GM18511 (cell line): ENCODE measurements around the gene C1orf21.

Experiments
- ATAC-seq: cut with Tn5 transposase; IDR thresholded peaks from one replicate; pipeline ENCODE4 v1.9.1; 2021; ENCODE audit warnings: mild to moderate bottlenecking, moderate library complexity; ENCODE audit not compliant: unreplicated experiment

The C1orf21 gene

GRCh38 chr1:184509105-184509504, 122.3 kb downstream of the C1orf21 start:
- no peak for ATAC-seq

GRCh38 chr1:184510110-184510509, 123.3 kb downstream of the C1orf21 start:
- no peak for ATAC-seq

GRCh38 chr1:184512724-184513123, 125.9 kb downstream of the C1orf21 start:
- ATAC-seq, result no peak

- ATAC-seq, result no peak
Observed at GRCh38 chr1:184513421-184513820, 126.6 kb downstream of the C1orf21 start.

- no peak for ATAC-seq
Observed at GRCh38 chr1:184513966-184514365, 127.1 kb downstream of the C1orf21 start.

GRCh38 chr1:184514447-184514846, 127.6 kb downstream of the C1orf21 start:
- ATAC-seq, result no peak

- ATAC-seq, result no peak
Observed at GRCh38 chr1:184517130-184517529, 130.3 kb downstream of the C1orf21 start.

- ATAC-seq, result no peak
Observed at GRCh38 chr1:184518736-184519357, 132.0 kb downstream of the C1orf21 start.

GRCh38 chr1:184520336-184520735, 133.5 kb downstream of the C1orf21 start:
- no peak for ATAC-seq

GRCh38 chr1:184524248-184524647, 137.4 kb downstream of the C1orf21 start:
- no peak for ATAC-seq

GRCh38 chr1:184527402-184527801, 140.6 kb downstream of the C1orf21 start:
- no peak for ATAC-seq

GRCh38 chr1:184530226-184530625, 143.4 kb downstream of the C1orf21 start:
- no peak for ATAC-seq

- ATAC-seq, result no peak
Observed at GRCh38 chr1:184531296-184531695, 144.5 kb downstream of the C1orf21 start.

GRCh38 chr1:184532199-184532598, 145.4 kb downstream of the C1orf21 start:
- ATAC-seq, result no peak

GRCh38 chr1:184533049-184533448, 146.2 kb downstream of the C1orf21 start:
- no peak for ATAC-seq

GRCh38 chr1:184533915-184534314, 147.1 kb downstream of the C1orf21 start:
- no peak for ATAC-seq

GRCh38 chr1:184534690-184535089, 147.9 kb downstream of the C1orf21 start:
- no peak for ATAC-seq

GRCh38 chr1:184535191-184535970, 148.6 kb downstream of the C1orf21 start:
- ATAC-seq, result no peak

- no peak for ATAC-seq
Observed at GRCh38 chr1:184536246-184536985, 149.6 kb downstream of the C1orf21 start.

GRCh38 chr1:184539580-184539979, 152.8 kb downstream of the C1orf21 start:
- no peak for ATAC-seq

- ATAC-seq, result no peak
Observed at GRCh38 chr1:184541537-184542152, 154.8 kb downstream of the C1orf21 start.
